ENCODE data around the gene BPIFB1. TPM values are rescaled to one million over a fixed set of nuclear protein-coding genes. Genes with fewer than 3 reads are reported as not detected.

The BPIFB1 gene, protein sequence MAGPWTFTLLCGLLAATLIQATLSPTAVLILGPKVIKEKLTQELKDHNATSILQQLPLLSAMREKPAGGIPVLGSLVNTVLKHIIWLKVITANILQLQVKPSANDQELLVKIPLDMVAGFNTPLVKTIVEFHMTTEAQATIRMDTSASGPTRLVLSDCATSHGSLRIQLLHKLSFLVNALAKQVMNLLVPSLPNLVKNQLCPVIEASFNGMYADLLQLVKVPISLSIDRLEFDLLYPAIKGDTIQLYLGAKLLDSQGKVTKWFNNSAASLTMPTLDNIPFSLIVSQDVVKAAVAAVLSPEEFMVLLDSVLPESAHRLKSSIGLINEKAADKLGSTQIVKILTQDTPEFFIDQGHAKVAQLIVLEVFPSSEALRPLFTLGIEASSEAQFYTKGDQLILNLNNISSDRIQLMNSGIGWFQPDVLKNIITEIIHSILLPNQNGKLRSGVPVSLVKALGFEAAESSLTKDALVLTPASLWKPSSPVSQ
- not detected for total RNA-seq

GRCh38 chr20:33282991-33283555 lies at the start of gene BPIFB1:
TSS of gene BPIFB1 (plus strand) at chr20:33283214. CDS start at chr20:33286074, 2,860 bp downstream.
- no peak for FAIRE-seq
- DNase-seq (ENCODE audit: low spot score in 2 of 2) = no peak

- DNase-seq (ENCODE audit: low spot score in 2 of 2) (no peak), FAIRE-seq (no peak)
Observed at GRCh38 chr20:33234050-33234449, 49.0 kb upstream of the BPIFB1 start.

DNA sequence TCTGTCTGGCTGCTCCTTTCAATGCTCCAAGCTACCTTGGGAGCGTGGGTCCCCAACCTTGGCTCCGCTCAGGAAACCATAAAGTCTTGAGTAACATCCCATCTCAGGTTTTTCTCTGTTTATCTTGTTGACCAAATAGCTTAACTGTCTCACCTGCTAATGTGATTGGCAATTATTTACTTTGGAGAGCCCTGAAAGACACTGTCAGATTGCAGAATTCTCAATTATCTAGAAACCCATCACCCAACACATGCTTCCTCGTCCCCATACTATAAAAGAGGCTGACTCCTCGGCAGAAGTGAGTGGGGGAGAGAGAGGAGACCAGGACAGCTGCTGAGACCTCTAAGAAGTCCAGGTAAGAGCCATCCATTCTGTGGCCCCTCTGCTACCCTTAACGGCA lies 47.3 kb upstream of the BPIFB1 start, which contains the start of gene BPIFA1:
Gene BPIFA1, plus strand, starts transcription at position 301 of the 400 bp plus-strand sequence. CDS start 1,716 bp downstream, outside the sequence.
- DNase-seq (ENCODE audit: low spot score in 2 of 2) (no peak), FAIRE-seq (no peak)

GRCh38 chr20:33236351-33236750 lies 46.7 kb upstream of the BPIFB1 start:
- FAIRE-seq (no peak), DNase-seq (ENCODE audit: low spot score in 2 of 2) (no peak)

GRCh38 chr20:33237989-33238388 lies 45.0 kb upstream of the BPIFB1 start:
- FAIRE-seq (no peak), DNase-seq (ENCODE audit: low spot score in 2 of 2) (no peak)

- FAIRE-seq (no peak), DNase-seq (ENCODE audit: low spot score in 2 of 2) (no peak)
Observed at GRCh38 chr20:33239418-33239817, 43.6 kb upstream of the BPIFB1 start.

GRCh38 chr20:33239979-33240736 lies 42.9 kb upstream of the BPIFB1 start:
- FAIRE-seq = no peak
- no peak for DNase-seq (ENCODE audit: low spot score in 2 of 2)

- FAIRE-seq (no peak), DNase-seq (ENCODE audit: low spot score in 2 of 2) (no peak)
Observed at GRCh38 chr20:33240923-33241322, 42.1 kb upstream of the BPIFB1 start.

GRCh38 chr20:33242319-33243100 lies 40.5 kb upstream of the BPIFB1 start:
- FAIRE-seq = no peak
- no peak for DNase-seq (ENCODE audit: low spot score in 2 of 2)

DNA sequence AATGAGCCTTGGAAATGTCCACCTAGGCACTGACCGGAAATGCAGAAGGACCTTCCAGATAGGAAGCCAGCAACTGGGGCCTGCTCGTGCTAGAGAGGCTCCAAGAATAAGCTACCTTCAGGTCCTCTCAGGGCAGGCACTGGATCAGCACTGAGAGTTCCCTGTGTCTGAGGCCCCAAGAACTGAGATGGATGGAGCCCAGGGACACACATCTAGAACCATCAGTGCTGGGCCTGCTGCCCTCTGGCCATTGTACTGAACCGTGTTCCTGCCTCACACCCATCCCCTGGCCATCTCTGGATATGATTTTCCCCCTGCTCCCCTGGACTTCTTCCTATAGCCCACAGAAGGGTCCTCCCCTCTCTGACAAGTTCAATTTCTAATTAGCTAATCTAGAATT lies 36.9 kb upstream of the BPIFB1 start:
- DNase-seq (ENCODE audit: low spot score in 2 of 2) = no peak
- FAIRE-seq = no peak

DNA sequence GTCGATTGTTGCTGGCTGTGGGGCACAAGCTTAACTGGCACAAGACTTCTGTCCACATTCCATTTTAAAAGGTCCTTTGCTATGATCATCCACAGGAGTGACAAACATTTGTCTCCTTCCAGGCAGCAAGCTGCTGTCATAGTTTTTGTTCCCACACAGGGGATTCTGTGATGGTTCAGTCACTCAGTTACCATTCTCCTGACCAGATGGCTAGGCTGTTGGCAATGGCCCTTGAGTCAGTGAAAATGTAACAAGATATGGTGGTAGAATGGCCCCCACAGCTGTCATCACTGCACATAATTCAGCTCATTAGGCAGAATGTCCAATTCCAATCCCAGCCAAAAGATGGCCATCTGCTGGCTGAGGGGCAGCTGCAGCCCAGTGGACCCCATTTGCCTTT lies 33.6 kb upstream of the BPIFB1 start:
- DNase-seq (ENCODE audit: low spot score in 2 of 2) = no peak
- no peak for FAIRE-seq

DNA sequence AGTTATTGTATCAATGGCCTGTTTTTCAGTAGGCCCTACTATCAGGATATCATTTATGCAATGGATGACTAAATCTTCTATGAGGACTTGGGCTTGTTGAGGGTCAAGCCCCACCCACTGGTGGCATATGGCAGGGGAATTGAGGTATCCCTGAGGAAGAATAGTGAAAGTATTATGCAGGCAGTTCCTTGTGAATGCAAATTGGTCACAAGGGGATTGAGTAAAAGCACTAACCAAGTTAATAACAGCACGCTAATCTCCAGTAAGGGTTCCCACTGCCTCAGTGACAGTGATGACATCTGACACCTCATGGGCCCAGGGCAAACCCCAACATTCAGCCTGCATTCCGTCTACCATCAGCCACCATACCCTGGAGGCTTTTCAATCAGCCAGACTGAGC lies 32.3 kb upstream of the BPIFB1 start:
- DNase-seq (ENCODE audit: low spot score in 2 of 2) (no peak), FAIRE-seq (no peak)

DNA sequence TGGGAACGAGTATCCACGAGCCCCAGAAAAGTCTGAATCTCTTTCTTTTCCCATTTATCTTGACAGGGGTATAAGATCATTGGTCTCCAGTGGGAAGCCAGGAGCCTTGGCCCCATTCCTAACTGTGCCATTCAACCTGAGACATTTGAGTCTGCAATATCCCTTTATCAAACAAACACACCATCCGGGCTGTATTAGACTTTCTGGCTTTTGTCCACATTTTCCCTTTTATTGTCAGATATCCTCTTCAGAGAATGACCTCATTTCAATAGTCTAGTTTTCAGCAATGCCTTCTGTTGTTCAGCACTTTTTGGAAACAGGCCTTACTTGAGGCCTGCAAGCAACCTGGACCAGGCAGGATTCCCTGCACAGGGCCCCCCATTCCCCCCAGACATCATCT lies 31.5 kb upstream of the BPIFB1 start:
- DNase-seq (ENCODE audit: low spot score in 2 of 2) (no peak), FAIRE-seq (no peak)

DNA sequence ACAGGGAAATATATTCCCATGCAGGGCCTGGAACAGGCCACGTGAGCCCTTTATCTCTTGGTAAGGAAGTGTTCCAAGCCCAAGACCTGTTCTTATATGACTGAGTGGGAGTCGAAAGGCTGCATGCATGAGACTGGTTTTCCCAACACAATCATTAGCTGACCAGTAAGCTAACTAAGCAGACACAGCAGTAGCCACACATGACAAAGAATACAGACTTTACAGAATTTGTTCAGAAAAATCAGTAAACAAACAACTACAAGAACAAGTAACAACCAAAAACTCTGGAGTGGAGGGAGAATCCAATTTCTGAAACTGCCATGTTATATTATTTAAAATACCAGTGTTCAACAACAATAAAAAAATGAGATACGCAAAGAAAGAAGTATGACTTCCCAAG lies 30.6 kb upstream of the BPIFB1 start:
- FAIRE-seq (no peak), DNase-seq (ENCODE audit: low spot score in 2 of 2) (no peak)

- no peak for FAIRE-seq
- DNase-seq (ENCODE audit: low spot score in 2 of 2) = no peak
Observed at GRCh38 chr20:33255005-33255404, 28.0 kb upstream of the BPIFB1 start.

- FAIRE-seq (no peak), DNase-seq (ENCODE audit: low spot score in 2 of 2) (no peak)
Observed at GRCh38 chr20:33257237-33257636, 25.8 kb upstream of the BPIFB1 start.

DNA sequence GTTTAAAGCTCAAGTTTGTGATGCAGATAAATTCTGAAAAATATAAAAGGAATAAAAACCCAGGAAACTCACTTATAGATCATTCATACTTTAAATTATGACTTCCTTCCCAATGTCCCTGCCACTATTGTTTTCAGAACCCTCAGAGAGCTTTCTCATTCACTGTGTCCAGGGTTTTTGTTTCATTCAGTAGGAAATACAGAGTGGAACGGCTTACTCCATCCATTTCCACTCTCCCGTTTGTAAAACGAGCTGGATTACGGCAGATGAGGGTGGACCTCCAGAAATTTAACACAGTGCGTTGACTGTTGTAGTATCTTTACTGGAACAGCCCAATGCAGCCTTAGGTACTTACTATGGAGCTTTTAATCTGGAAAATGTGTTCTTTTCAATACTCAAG lies 23.6 kb upstream of the BPIFB1 start:
- no peak for FAIRE-seq
- no peak for DNase-seq (ENCODE audit: low spot score in 2 of 2)

- FAIRE-seq (no peak), DNase-seq (ENCODE audit: low spot score in 2 of 2) (no peak)
Observed at GRCh38 chr20:33261465-33261864, 21.5 kb upstream of the BPIFB1 start.

DNA sequence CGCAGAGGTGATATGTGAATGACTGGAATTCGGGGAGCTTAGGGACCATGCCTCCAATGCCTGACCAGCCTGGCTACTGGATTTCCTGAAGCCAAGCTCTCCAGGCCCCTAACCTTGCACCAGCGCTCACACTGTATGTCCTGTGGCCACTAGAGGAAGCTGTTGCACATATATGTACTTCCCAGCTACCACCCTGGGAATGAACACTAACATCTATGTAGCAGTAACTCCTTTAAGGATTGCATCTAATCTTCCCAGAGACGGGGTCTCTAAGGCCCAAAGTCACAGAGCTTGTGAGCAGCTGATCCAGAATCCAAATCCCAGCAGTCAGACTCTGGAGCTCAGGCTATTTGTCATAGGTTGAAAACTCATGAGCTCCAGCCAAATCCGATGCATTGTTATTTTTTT lies 20.4 kb upstream of the BPIFB1 start:
- DNase-seq (ENCODE audit: low spot score in 2 of 2) (no peak), FAIRE-seq (no peak)

GRCh38 chr20:33263784-33264183 lies 19.2 kb upstream of the BPIFB1 start:
- DNase-seq (ENCODE audit: low spot score in 2 of 2) = no peak
- FAIRE-seq = no peak

Measured in frontal cortex (tissue), 4 donors.